Right cardiac atrium (tissue), 5 donors: ENCODE measurements around the gene CDH4. TPM values are rescaled to one million over a fixed set of nuclear protein-coding genes. Genes with fewer than 3 reads are reported as not detected.
A peak's percentile ranks its signal among the peaks of the same experiment; 100 is the strongest.

ENCODE experiments used
- ATAC-seq, 2 donors: fragments of 200-7000 bp; cut with Tn5 transposase; one replicate each; pipeline versions ENCODE4 v1.8.0 to v1.9.1; 2020; ENCODE audit warnings: moderate library complexity in 2 of 2, mild to moderate bottlenecking in 1 of 2
- DNase-seq, 3 donors: peaks; one replicate each; pipeline ENCODE4 v3.0.0-alpha.2; 2020
- H3K27ac ChIP-seq: one replicate; pipeline ENCODE4 v1.5.1; 2013; ENCODE audit warnings: mild to moderate bottlenecking, low read length, control low read depth, moderate library complexity
- H3K27me3 ChIP-seq: one replicate; pipeline ENCODE4 v1.6.1; 2013; ENCODE audit not compliant: control insufficient read depth, insufficient read depth
- H3K4me1 ChIP-seq: one replicate; pipeline ENCODE4 v1.6.1; 2013; ENCODE audit warnings: low read length; ENCODE audit not compliant: control insufficient read depth, insufficient read depth
- H3K4me3 ChIP-seq: one replicate; pipeline ENCODE4 v1.5.1; 2013; ENCODE audit warnings: low read length, control low read depth
- H3K9me3 ChIP-seq: one replicate; pipeline ENCODE4 v1.6.1; 2013; ENCODE audit warnings: low read length; ENCODE audit not compliant: control insufficient read depth
- WGBS: extraction: QIAGEN DNeasy Blood & Tissue Kit; methylation state at CpG from one replicate; pipeline ENCODE4 v1.1.7; 2013; 5-methylcytosine and 5-hydroxymethylcytosine counted together
- intact Hi-C, 4 donors: fragments of 100-400 bp; cut with DNase I; formaldehyde crosslinking; loops; one replicate each; pipeline versions ENCODE4 v1.11.0 to v1.14.0; 2022 to 2023
- polyA plus RNA-seq: library from polyadenylated mRNA; stranded (reverse); fragments of 200-250 nt; gene quantifications from one replicate; pipeline ENCODE4 v1.2.3, GENCODE V29; 2013
- total RNA-seq, 4 donors: library from RNA; stranded (reverse); fragmentation: NEBNext Ultra II Directional; extraction: Animal tissue kit (Norgen Biotek cat#: 25700); gene quantifications; one replicate each; pipeline ENCODE4 v1.2.1, GENCODE V29; 2021
- donor health status: healthy with polysubstance abuse.
- donor health status: DM: no; HTN: yes; CAD: no.
- donor health status: DM: no; HTN: no; CAD: no.
- donor health status: DM: no; HTN: yes; CAD: no; lungs with severe emphysema.
- donor health status: DM: yes; HTN: yes; CAD: no.

The CDH4 gene
- total and polyA plus RNA-seq, 5 donors, result 0.21 to 1.0 (median 0.39) TPM

DNA sequence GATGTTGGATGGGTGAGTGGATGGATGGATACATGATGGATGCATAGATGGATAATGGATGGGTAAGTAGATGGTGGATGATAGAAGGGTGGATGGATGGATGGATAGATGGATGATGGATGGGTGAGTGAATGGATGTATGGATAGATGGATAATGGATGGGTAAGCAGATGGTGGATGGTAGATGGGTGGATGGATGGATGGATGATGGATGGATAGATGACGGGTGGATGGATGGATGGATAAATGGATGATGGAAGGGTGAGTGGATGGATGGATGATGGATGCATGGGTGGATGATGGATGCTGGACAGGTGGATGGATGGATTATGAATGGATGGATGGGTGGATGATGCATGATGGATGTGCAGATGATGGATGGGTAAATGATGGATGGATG lies 638.1 kb downstream of the CDH4 start:
- H3K27me3 ChIP-seq, result no peaks in the 10 kb centered on the region
- H3K4me1 ChIP-seq, result no peaks in the 10 kb centered on the region
- intact Hi-C loops, result no loop called here
- H3K9me3 ChIP-seq, result no peaks in the 10 kb centered on the region
- ATAC-seq (no peak), DNase-seq (no peak)
- no peak overlapping the region for H3K27ac ChIP-seq
- WGBS, result 2% methylated on average over 1 of the region's 1 CpG
- H3K4me3 ChIP-seq, result no peak overlapping the region

DNA sequence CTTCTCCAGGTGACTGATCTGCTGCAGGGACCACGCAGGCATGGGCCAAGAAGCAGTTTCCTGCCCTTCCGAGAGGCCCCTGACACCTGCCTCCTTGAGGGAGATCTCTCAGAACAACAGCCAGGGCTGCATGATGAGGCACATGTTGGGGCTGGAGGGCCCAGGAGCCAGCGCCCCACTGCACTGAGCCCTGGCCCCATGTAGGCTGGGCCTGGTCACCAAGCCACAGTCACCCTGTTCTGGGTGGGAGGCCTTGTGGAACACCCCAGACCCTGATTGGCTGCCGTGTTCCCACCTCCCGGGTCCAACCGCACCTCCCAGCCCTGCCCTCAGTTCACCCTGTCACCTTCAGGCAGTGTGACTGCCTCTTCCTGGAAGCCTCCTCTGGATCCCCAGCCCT lies 639.4 kb downstream of the CDH4 start:
- no peak overlapping the region for H3K4me3 ChIP-seq
- no peaks in the 10 kb centered on the region for H3K4me1 ChIP-seq
- no peak overlapping the region for H3K27ac ChIP-seq
- H3K9me3 ChIP-seq, result no peaks in the 10 kb centered on the region
- intact Hi-C loops, result no loop called here
- DNase-seq, result peak in 2 of 3 donors; percentile 17 to 25
- WGBS, result 69% methylated on average over 6 of the region's 6 CpGs
- no peak for ATAC-seq
- no peaks in the 10 kb centered on the region for H3K27me3 ChIP-seq

DNA sequence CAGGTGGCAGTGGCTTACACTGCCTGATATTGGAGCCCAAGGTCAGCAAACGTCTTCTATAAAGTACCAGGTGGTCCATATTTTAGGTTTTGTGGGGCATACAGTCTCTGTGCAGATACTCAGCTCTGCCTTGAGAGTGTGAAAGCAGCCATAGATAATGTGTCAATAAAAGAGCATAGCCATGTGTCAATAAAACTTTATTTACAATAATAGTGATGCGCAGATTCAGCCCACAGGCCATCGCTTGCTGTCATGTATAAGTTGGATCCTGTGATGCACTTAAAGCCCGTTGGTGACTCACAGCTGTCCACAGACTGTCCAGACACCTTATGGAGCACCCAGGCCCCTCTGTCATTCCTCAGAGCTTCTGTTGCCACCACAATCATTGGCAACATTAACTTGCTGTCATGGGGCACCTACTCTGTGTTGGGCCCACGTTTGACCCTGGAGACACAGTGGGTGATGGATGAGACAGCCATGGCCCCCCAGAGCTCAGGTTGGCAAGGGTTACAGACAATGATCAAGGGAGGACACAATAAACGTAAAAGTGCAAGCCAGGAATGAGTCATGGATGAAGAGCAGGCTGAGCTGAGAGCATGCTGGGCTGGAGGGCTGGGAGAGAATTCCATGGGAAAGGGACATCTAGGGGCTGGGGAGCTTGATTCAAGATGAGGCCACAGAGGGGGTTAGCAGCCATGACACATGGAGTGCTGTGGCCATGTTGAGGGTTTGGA lies 640.0 kb downstream of the CDH4 start:
- intact Hi-C loops, result no loop called here
- no peak overlapping the region for H3K4me3 ChIP-seq
- 73% methylated on average over 6 of the region's 6 CpGs for WGBS
- H3K27me3 ChIP-seq, result no peaks in the 10 kb centered on the region
- ATAC-seq, result no peak
- H3K4me1 ChIP-seq, result no peaks in the 10 kb centered on the region
- no peak overlapping the region for H3K27ac ChIP-seq
- H3K9me3 ChIP-seq, result no peaks in the 10 kb centered on the region
- DNase-seq, result peak in 2 of 3 donors; percentile 6 to 12

DNA sequence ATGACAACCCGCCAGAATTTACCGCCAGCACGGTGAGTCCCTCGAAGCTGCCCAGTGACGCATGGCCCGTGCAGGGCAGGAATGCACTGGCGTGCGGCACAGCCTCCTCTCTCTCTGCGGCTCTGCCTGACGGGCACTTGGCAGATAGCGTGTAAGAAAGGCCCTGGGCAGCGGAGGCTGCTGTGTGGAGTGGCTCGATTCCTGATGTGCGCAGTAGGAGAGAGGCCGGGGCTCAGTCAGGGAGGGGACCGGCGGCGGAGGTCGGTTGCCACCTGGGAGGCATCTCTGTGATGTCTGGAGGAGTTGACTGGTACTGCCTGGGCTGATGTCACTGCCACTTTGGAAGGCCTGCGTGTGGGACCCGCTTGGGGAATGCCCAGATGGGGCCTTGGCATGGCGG lies 643.0 kb downstream of the CDH4 start:
- H3K9me3 ChIP-seq, result no peaks in the 10 kb centered on the region
- no peak overlapping the region for H3K4me3 ChIP-seq
- no peak overlapping the region for H3K27ac ChIP-seq
- peak in 2 of 3 donors; percentile 19 to 55 for DNase-seq
- no peak for ATAC-seq
- WGBS, result 83% methylated on average over 22 of the region's 22 CpGs
- intact Hi-C loops, result loop anchor here in 1 of 4 donors (5.0 kb wide), 1 partner anchor 1683 kb away; no protein-coding TSS in a partner anchor
- H3K4me1 ChIP-seq, result no peaks in the 10 kb centered on the region
- H3K27me3 ChIP-seq, result no peaks in the 10 kb centered on the region

DNA sequence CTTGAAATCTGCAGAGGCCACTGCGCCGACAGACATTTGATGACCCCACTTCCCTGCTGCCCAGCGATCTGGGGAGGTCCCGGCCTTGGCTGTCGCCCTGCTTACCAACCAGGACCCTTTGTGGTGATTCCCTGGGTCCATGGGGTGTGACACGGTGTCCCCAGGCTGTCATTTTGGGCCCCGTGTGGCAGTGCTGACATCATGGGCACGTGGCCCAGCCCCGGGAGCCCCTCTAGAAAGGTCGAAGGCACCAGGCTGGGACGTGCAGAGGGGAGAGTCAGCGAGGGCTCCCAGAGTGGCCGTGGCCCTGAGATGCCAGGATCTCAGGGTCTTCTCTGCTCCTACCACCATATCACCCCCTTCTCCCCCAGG lies 643.6 kb downstream of the CDH4 start:
- Histone ChIP-seq H3K27me3 (no peaks in the 10 kb centered on the region), H3K9me3 (no peaks in the 10 kb centered on the region), H3K4me1 (no peaks in the 10 kb centered on the region), H3K27ac (no peak overlapping the region), H3K4me3 (no peak overlapping the region)
- DNase-seq (peak; percentile 5 to 46 (median 34)), ATAC-seq (peak in 1 of 2 donors; percentile 5)
- intact Hi-C loops, result loop anchor here in 1 of 4 donors (5.0 kb wide), 1 partner anchor 1683 kb away; no protein-coding TSS in a partner anchor
- WGBS, result 76% methylated on average over 13 of the region's 13 CpGs

DNA sequence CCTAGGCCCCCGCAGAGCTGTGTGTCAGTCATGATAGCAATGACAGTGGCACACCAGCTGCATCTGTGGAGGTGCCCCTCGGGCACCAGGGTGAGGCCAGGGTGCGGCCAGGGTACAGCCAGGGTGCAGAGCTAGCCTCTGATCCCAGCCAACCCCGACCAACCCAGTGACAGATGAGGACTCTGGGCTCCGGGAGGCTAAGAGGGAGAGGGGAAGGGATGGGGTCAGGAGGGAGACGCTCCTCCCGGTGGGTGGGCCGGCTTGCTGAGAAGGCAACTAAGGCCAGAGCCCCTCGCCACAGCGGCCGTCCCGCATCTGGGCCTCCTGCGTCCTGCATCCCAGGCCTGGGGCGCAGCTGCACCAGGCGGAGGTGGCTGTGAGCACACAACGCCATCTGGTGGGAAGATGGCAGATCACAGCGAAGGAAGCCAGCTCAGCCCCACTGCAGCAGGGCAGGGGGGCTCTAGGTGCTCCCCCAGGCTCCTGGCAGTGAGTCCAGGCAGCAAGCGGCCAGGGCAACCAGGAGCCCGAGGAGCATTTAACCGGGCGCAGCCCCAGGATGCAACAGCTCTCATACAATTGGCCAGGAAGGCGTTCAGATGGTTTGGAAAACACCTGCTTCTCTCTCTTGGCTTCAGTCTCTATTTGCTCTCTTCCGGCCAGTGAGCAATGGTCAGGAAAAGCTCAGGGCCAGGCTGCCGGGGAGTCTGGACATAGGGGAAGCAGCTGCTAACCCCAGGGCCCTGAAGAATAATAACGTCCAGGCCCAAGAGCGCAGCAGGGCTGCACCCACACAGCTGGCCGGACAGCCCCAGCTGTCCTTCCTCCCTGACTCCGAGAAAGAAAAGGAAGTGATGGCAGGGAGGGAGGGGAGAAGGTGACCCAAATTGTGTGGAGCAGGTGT lies 644.2 kb downstream of the CDH4 start:
- Histone ChIP-seq H3K4me1 (no peaks in the 10 kb centered on the region), H3K27me3 (no peaks in the 10 kb centered on the region), H3K27ac (no peak overlapping the region), H3K4me3 (no peak overlapping the region), H3K9me3 (no peaks in the 10 kb centered on the region)
- DNase-seq (peak; percentile 35 to 68 (median 68)), ATAC-seq (peak; percentile 52 to 69)
- 28% methylated on average over 28 of the region's 28 CpGs for WGBS
- intact Hi-C loops, result loop anchor here in 1 of 4 donors (5.0 kb wide), 1 partner anchor 1684 kb away; no protein-coding TSS in a partner anchor

DNA sequence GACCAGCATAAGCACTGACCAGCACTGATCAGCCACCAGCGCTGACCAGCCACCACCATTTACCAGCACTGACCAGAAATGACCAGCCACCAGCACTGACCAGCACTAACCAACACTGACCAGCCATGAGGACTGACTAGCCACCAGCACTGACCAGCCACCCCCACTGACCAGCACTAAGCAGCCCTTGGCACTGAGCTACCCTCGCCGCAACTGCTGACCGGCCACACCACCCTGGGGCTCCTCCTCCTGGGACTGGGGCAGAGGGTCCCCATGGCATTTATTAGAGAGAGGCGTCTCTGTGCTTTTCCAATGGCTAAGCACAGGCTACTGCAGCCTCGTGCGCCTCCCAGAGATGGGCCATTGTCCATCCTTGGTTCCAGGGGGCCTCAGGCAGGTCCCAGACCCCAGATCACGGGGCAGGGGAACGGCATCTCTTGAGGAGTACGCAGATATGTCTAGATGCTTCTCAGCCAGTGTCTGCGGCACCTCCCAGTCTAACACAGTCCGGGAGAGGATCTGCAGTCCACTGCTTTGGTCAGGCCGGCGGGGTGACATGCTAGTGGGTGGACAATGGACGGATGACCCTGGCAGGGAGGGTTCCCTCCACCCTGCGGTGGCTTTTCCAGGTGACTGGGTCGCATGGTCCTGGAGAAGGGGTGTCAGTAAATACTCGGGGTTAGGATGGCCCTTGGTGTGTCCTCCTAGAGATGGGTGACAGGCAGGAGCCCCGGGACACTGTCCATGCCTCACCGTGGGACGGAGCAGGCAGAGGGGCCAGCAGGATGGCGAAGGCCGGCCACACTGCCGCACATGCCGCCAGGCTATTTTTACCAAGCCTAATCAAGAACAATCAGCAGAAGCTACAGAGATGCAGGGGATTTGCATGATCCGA lies 645.6 kb downstream of the CDH4 start:
- Histone ChIP-seq H3K27me3 (no peaks in the 10 kb centered on the region), H3K9me3 (no peaks in the 10 kb centered on the region), H3K4me1 (no peaks in the 10 kb centered on the region), H3K27ac (no peak overlapping the region), H3K4me3 (no peak overlapping the region)
- no peak for ATAC-seq
- WGBS, result 88% methylated on average over 26 of the region's 26 CpGs
- intact Hi-C loops, result loop anchor here in 1 of 4 donors (5.0 kb wide), 1 partner anchor 1685 kb away; no protein-coding TSS in a partner anchor
- DNase-seq, result peak in 1 of 3 donors; percentile 26

DNA sequence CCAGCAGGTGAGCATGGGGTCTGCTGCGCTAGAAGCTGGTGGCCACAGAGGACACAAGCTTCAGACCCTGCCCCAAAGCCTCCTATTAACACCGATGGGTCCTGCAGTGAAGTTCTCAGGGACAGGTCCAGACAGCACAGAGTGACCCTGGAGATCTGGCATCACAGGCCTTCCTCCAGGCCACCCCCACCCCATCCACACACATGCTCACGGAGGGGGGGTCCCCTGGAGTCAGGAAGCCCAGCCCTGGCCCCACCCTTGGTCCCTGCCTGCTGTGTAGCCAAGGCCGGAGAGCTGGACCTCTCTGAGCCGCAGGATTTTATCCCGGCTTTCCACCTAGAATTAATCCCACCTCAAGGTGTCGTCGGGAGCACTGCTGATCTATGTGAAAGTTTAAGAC lies 646.3 kb downstream of the CDH4 start:
- no peaks in the 10 kb centered on the region for H3K27me3 ChIP-seq
- no peaks in the 10 kb centered on the region for H3K9me3 ChIP-seq
- peak in 1 of 3 donors; percentile 44 for DNase-seq
- WGBS, result 77% methylated on average over 8 of the region's 8 CpGs
- intact Hi-C loops, result loop anchor here in 1 of 4 donors (5.0 kb wide), 1 partner anchor 1686 kb away; no protein-coding TSS in a partner anchor
- H3K4me3 ChIP-seq, result no peak overlapping the region
- no peak overlapping the region for H3K27ac ChIP-seq
- no peak for ATAC-seq
- H3K4me1 ChIP-seq, result no peaks in the 10 kb centered on the region

DNA sequence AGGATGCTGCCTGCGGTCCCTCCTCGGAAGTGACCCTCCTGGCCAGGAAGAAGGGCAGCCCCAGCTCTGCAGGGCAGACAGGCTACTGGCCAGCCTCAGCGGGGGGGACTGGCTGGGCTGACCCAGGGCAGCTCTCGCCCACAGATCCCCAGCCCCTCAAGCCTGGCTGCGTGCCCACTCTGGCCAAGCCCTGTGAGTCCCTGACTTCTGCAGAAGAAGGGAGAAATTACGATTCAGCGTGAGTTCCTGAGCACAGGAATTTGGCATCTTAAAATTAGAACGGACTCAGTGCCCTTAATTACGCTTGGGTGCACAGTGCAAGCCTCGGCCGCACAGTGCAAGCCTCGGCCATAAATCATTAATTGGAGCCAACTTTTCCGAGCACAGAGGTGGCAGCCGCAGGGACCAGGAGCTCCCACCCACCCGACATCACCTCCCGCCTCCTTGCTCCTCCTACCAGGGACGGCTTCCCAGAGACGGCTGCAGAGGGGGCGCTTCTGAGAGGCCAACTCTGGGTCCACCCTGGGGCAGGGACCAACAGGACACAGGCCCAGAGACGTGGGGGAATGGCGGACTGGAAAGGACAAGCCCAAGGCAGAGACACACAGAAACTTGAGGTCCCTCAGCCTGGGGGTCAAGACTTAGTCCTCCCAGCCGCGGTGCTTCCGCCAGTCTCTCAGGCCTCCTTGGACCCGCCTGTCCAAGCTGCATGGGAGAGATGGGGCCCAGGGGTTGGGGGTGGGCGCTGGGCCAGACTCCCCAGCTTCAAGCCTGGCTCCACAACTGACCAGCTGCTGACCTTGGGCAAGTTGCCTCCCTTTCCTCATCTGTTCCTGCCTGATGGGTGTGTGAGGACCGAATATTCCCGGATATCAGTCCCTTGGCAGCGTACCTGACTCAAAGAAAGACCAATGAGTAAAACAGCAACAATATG lies 648.2 kb downstream of the CDH4 start:
- Histone ChIP-seq H3K4me3 (no peak overlapping the region), H3K9me3 (no peaks in the 10 kb centered on the region), H3K27me3 (no peaks in the 10 kb centered on the region), H3K27ac (no peak overlapping the region), H3K4me1 (no peaks in the 10 kb centered on the region)
- intact Hi-C loops, result no loop called here
- DNase-seq, result peak in 2 of 3 donors; percentile 50 to 65
- ATAC-seq, result no peak
- WGBS, result 48% methylated on average over 29 of the region's 29 CpGs

DNA sequence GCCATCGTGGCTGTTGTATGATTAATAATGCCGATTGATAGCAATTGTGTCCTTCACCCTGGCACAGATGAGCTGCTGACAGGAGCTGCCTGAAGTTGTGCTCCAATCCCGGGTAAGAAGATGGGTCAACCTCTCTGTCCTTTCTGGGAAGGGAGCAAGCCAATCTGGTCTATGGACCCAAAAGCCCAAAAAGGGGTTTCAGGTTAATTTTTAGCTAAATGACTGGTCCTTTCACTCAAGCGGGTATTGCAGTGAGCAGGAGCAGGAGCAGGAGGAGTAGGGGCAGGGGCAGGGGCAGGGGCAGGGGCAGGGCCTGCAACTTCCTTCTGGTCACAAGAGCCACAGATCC lies 648.9 kb downstream of the CDH4 start:
- ATAC-seq (no peak), DNase-seq (no peak)
- intact Hi-C loops, result no loop called here
- H3K9me3 ChIP-seq, result no peaks in the 10 kb centered on the region
- H3K27ac ChIP-seq, result no peak overlapping the region
- no peaks in the 10 kb centered on the region for H3K4me1 ChIP-seq
- 76% methylated on average over 4 of the region's 4 CpGs for WGBS
- no peaks in the 10 kb centered on the region for H3K27me3 ChIP-seq
- no peak overlapping the region for H3K4me3 ChIP-seq
